Activated T-helper 1 cell treated with anti-CD3 and anti-CD28 coated beads, Interleukin-12 subunit alpha, Interleukin-12 subunit beta, Interleukin-2, Interleukin-4 antibody, amounts not matched to agents 30 ng/mL and 10 ng/mL and 1 ng/mL, durations not matched to agents 14 hours and 24 hours and 36 hours (primary cell): ENCODE results near the gene TLE7. TPM values are rescaled to one million over a fixed set of nuclear protein-coding genes. Genes with fewer than 3 reads are reported as not detected.

Experiments used
- DNase-seq: peaks from one replicate; pipeline ENCODE4 v3.0.0; 2021; ENCODE audit warnings: low spot score
- H3K27ac Mint-ChIP-seq: one replicate; pipeline ENCODE4 v1.8.0; 2021; ENCODE audit warnings: mild to moderate bottlenecking, mixed read lengths
- H3K27me3 Mint-ChIP-seq: one replicate; pipeline ENCODE4 v1.8.0; 2022; ENCODE audit warnings: mild to moderate bottlenecking, moderate library complexity, mixed read lengths; ENCODE audit not compliant: insufficient read depth
- H3K36me3 Mint-ChIP-seq: one replicate; pipeline ENCODE4 v1.8.0; 2021; ENCODE audit warnings: low read depth, mixed read lengths
- H3K4me1 Mint-ChIP-seq: one replicate; pipeline ENCODE4 v1.8.0; 2021; ENCODE audit warnings: low read depth, mixed read lengths
- H3K4me3 Mint-ChIP-seq: one replicate; pipeline ENCODE4 v1.8.0; 2021; ENCODE audit warnings: mild to moderate bottlenecking, moderate library complexity, mixed read lengths
- H3K9me3 Mint-ChIP-seq: one replicate; pipeline ENCODE4 v1.8.0; 2021; ENCODE audit warnings: mixed read lengths
- intact Hi-C: fragments of 100-400 bp; cut with micrococcal nuclease; formaldehyde crosslinking; loops from one replicate; pipeline ENCODE4 v1.15.1; 2024
- total RNA-seq: library from RNA; stranded (reverse); gene quantifications from 2 replicates; pipeline ENCODE4 v1.2.3, GENCODE V29; 2022

TLE7 gene
- total RNA-seq, 1 donor from 2014 or later: not detected

DNA sequence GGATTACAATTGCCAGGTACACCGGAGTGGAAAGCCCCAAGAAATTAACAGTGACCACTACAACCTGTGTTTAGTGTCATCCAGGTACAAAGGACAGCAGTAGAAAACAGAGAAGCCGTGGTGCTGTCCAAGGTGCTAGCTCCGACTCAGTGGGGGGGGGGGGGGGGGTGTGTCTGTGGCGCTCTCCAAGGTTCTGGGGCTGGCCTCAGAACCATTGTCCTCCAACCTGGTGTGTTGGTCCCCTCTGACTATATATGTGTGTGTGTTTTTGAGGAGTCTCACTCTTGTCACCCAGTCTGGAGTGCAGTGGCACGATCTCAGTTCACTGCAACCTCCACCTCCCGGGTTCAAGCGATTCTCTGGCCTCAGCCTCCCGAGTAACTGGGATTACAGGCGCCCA lies 26.0 kb upstream of the TLE7 start:
- no peaks in the 10 kb centered on the region for H3K36me3 Mint-ChIP-seq
- H3K4me3 Mint-ChIP-seq: no peak overlapping the region
- no peak for DNase-seq
- intact Hi-C loops: loop anchor here (1.0 to 10.0 kb wide), 5 partner anchors 16 to 1197 kb away; partner anchors contain the start of genes AP1G1, PHLPP2 and VAC14
- H3K9me3 Mint-ChIP-seq: no peaks in the 10 kb centered on the region
- no peak overlapping the region for H3K27ac Mint-ChIP-seq
- H3K4me1 Mint-ChIP-seq: peaks cover 5% of the 10 kb centered on the region
- peaks cover 1% of the 10 kb centered on the region for H3K27me3 Mint-ChIP-seq

DNA sequence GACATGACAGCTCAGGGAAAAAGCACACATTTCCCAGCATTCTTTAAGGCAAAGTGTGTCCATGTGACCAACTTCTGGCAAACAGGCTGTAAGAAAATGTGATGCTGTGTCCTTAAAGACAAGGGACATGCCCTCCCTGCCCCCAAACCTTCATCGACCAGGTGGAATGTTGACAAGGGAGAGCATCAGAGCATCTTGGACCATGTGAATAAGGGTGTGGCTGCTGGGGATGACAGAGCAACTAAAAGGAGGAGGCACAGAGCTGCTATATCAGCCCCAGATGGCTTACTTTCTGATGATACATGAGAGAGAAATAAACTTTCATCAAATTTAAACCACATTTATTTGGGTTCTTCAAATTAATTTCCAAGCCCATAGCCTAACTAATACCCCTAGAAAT lies 22.4 kb upstream of the TLE7 start:
- no peak for DNase-seq
- H3K9me3 Mint-ChIP-seq: no peaks in the 10 kb centered on the region
- H3K4me3 Mint-ChIP-seq: no peak overlapping the region
- no peak overlapping the region for H3K27ac Mint-ChIP-seq
- intact Hi-C loops: loop anchor here (10.0 kb wide), 4 partner anchors 261 to 1201 kb away; partner anchors contain the start of genes AP1G1, PHLPP2 and VAC14
- H3K27me3 Mint-ChIP-seq: peaks cover 1% of the 10 kb centered on the region
- H3K36me3 Mint-ChIP-seq: peaks cover 1% of the 10 kb centered on the region
- peaks cover 13% of the 10 kb centered on the region for H3K4me1 Mint-ChIP-seq

DNA sequence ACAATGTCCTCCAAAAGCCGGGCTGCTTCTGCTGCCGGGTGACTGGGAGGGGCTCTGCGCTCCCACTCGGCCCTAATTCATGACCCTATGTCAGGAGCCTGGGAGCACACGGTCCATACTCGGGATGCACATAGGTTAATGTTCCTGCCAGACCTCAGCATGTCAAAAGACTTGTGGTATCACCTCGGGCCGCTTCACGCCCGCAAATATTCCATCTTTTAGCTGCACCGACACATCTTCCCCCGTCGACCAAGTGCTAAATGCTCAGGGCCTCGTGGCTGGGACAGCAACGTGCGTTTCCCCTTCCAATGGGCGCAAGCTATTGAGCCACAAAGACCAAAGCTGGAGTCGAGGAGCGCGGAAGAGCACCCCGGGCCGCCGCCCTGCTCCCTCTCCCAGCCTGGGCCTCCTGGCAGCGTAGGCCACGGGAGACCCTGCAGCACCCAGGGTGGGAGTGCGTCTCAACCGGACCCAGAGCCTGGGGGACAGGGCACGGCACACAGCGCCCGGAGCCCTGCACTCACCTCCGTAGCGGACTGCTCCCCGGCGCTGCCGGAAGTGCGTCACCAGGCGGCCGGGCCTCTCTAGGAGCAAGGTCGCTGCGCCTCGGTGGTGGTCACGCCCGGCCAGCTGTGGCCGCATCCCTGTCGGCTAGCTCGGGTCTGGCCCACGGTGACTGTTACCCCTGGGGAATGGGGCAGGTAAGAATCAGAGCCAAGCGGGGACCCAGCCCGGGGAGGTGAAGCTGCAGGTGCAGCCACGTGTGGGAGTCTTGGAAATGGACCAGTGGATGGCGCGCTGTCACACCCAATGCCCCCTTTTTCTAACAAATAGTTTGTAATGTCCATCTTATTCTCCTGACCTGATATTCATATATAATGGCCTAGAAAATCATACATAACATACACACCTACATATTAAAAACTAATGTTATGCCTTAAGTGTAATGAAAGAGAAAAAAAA lies 20.1 kb upstream of the TLE7 start, which contains the start of gene ZNF23:
ZNF23 (minus strand) TSS at position 562 of the 963 bp plus-strand sequence. CDS start 5,451 bp downstream, outside the sequence.
- intact Hi-C loops: loop anchor here (1.0 to 10.0 kb wide), 7 partner anchors 22 to 1203 kb away; partner anchors contain the start of genes AP1G1, CMTR2, PHLPP2 and VAC14
- Mint-ChIP-seq H3K27me3 (peaks cover 1% of the 10 kb centered on the region), H3K9me3 (no peaks in the 10 kb centered on the region), H3K27ac (peak within 1 kb of the TSS; percentile 86), H3K4me1 (peaks cover 13% of the 10 kb centered on the region), H3K4me3 (peak within 1 kb of the TSS; percentile 86), H3K36me3 (peaks cover 1% of the 10 kb centered on the region)
- peak; percentile 71 for DNase-seq

DNA sequence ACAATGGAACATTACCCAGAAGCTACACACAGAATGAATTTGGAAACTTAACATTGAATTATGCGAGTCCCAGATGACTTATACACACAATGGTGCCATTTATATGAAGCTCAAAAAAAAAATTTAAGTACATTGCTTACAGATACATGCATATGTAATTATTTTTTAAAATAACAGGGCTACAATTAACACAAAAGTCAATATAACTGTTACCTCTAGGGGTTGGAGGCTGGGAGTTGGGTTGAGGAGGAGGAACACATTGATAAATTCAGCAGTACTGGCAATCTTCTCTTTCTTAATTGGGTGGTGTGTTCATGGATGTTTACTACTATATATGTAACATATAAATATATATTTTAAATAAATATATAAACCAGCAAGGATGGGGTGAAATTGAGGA lies 19.1 kb upstream of the TLE7 start:
- Mint-ChIP-seq H3K9me3 (no peaks in the 10 kb centered on the region), H3K4me3 (peak overlapping the region; percentile 86), H3K27ac (no peak overlapping the region)

DNA sequence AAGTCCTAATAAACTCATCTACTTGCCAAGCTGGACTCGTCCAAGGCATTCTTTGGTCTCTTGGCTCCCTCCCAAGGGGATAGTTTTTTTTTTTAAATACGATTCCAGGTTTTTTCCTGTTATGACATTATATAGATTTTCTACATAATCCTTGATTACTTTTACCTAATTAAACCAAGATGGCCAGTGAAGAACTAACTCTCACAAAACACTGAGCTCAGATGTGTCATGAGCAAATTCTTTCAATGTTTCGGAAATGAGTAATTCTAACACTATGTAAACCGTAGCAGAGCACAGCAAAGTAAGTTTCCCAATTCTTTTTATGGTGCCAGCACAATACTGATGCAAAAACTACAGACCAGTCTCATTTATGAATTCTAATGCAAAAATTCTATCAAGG lies 18.4 kb upstream of the TLE7 start:
- intact Hi-C loops: loop anchor here (10.0 kb wide), 4 partner anchors 265 to 1205 kb away; partner anchors contain the start of genes AP1G1, PHLPP2 and VAC14
- Mint-ChIP-seq H3K4me1 (peaks cover 13% of the 10 kb centered on the region), H3K36me3 (peaks cover 6% of the 10 kb centered on the region), H3K27me3 (peaks cover 1% of the 10 kb centered on the region), H3K27ac (no peak overlapping the region), H3K4me3 (peak overlapping the region; percentile 15), H3K9me3 (no peaks in the 10 kb centered on the region)
- DNase-seq: no peak

More for the DNA sequence above, 19.1 kb upstream of the TLE7 start:
- intact Hi-C loops: loop anchor here (10.0 kb wide), 4 partner anchors 264 to 1204 kb away; partner anchors contain the start of genes AP1G1, PHLPP2 and VAC14
- Mint-ChIP-seq H3K27me3 (peaks cover 1% of the 10 kb centered on the region), H3K36me3 (peaks cover 6% of the 10 kb centered on the region), H3K4me1 (peaks cover 13% of the 10 kb centered on the region)
- no peak for DNase-seq

DNA sequence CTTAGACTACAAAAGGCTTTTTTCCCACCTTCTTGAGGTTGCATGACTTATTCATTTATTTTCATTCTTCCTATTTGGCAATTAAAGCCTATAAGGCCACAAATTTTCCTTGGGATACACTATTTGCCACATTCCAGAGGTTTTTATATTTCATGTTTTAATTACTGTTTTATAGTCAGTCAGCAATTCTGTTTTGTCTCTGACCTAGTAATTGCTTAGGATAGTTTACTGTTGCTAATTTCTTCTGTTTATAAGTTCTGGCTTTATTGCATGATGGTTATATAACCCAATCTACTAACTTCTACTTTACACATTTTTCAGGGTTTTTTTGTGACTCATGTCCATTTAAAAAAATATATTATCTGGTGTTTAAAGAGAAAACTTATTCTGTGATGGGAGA lies 17.7 kb upstream of the TLE7 start:
- no peak overlapping the region for H3K4me3 Mint-ChIP-seq
- DNase-seq: no peak
- intact Hi-C loops: no loop called here
- H3K9me3 Mint-ChIP-seq: peaks cover 3% of the 10 kb centered on the region
- H3K27ac Mint-ChIP-seq: no peak overlapping the region
- H3K36me3 Mint-ChIP-seq: peaks cover 13% of the 10 kb centered on the region
- no peaks in the 10 kb centered on the region for H3K27me3 Mint-ChIP-seq
- peaks cover 13% of the 10 kb centered on the region for H3K4me1 Mint-ChIP-seq

DNA sequence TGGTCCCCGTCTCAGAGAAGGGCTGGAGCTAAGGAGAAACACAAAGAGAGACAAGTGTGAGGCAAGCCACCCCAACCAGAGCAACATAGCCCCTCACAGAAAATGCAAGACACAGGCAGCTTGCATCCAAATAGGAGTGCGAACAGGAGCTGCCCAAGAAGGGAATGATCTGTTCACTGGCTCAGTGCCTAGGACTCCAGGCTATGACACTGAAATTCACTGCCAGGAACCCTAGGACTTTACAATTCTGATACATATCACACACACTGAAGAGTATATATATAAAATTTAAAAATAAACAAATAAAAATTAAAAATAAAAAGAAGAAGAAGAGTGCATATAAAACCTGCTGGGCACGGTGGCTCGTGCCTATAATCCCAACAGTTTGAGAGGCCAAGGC lies 14.9 kb upstream of the TLE7 start:
- intact Hi-C loops: no loop called here
- Mint-ChIP-seq H3K4me1 (no peaks in the 10 kb centered on the region), H3K9me3 (peaks cover 21% of the 10 kb centered on the region), H3K4me3 (no peak overlapping the region), H3K27ac (no peak overlapping the region), H3K36me3 (peaks cover 33% of the 10 kb centered on the region), H3K27me3 (no peaks in the 10 kb centered on the region)
- DNase-seq: no peak

DNA sequence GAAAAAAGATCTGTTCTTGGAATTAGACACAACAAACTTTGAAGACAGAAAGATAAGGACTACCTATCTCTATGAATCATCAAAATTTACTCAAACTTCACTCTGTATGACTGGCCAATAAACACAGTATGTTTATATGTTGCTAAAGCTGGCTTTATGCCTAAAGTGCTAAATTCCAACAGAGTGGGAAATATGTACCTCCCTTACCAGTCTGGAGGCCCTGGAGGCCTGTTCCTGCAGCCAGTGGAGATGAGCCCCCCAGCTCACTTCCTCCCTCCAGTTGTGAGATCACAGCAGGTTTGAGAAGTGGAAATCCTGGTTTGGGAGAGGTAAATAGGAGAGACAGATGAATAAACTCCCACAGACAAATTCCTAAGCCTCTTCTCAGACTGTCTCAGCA lies 11.2 kb upstream of the TLE7 start:
- no peak overlapping the region for H3K4me3 Mint-ChIP-seq
- DNase-seq: no peak
- H3K27ac Mint-ChIP-seq: no peak overlapping the region
- peaks cover 52% of the 10 kb centered on the region for H3K9me3 Mint-ChIP-seq
- no peaks in the 10 kb centered on the region for H3K27me3 Mint-ChIP-seq
- peaks cover 55% of the 10 kb centered on the region for H3K36me3 Mint-ChIP-seq
- intact Hi-C loops: no loop called here
- no peaks in the 10 kb centered on the region for H3K4me1 Mint-ChIP-seq

DNA sequence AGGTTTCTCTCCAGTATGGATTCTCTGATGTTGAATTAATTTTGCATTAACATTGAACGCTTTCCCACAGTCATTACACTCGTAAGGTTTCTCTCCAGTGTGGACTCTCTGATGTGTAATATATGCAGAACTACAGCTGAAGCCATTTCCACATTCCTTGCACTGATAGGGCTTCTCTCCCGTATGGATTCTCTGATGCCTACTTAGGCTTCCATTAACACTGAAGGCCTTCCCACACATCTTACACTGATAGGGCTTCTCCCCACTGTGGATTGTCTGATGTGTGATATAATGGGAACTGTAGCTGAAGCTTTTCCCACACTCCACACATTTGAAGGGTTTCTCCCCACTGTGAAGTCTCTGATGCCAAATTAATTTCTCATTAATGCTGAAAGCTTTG lies 7.2 kb upstream of the TLE7 start:
- H3K27ac Mint-ChIP-seq: no peak overlapping the region
- peaks cover 39% of the 10 kb centered on the region for H3K36me3 Mint-ChIP-seq
- H3K4me1 Mint-ChIP-seq: no peaks in the 10 kb centered on the region
- H3K4me3 Mint-ChIP-seq: no peak overlapping the region
- intact Hi-C loops: no loop called here
- H3K9me3 Mint-ChIP-seq: peaks cover 69% of the 10 kb centered on the region
- DNase-seq: no peak
- no peaks in the 10 kb centered on the region for H3K27me3 Mint-ChIP-seq

DNA sequence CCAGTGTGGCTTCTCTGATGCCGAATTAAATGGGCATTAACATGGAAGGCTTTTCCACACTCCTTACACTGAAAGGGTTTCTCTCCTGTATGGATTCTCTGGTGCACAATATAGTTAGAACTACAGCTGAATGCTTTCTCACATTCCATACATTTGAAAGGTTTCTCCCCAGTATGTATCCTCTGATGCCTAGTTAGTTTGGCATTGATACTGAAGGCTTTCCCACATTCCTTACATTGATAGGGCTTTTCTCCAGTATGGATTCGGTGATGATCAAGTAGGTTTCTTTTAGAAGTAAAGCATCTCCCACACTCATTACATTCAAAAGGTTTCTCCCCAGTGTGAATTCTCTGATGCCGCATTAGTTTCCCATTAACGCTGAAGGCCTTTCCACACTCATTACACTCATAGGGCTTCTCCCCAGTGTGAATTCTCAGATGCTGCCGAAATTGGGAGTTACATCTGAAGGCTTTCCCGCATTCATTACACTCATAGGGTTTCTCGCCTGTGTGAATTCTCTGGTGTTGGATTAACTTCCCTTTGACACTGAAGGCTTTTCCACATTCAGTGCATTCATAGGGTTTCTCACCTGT lies 6.5 kb upstream of the TLE7 start:
- Mint-ChIP-seq H3K9me3 (peaks cover 71% of the 10 kb centered on the region), H3K27me3 (no peaks in the 10 kb centered on the region), H3K4me3 (no peak overlapping the region), H3K4me1 (no peaks in the 10 kb centered on the region), H3K27ac (no peak overlapping the region), H3K36me3 (peaks cover 36% of the 10 kb centered on the region)
- DNase-seq: no peak
- intact Hi-C loops: no loop called here

DNA sequence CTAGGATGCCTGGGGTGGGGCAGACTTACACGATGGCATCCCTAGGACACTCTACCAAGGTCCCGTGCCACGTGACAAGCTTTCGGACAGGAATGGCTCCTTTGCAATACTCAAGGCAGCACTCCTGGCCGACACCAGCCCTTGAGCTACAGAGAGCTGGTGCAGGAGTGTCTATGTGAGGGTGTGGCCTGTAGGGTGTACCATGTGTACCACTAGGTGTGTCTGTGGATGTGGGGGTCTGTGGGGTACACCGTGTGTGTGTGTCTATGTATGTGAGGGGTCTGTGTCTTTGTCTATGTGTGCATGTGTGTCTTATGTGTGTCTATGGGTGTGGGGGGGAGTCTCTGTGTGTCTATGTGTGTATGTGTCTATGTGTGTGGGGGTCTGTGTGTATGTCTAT lies 1.9 kb upstream of the TLE7 start:
- intact Hi-C loops: no loop called here
- no peaks in the 10 kb centered on the region for H3K27me3 Mint-ChIP-seq
- no peak overlapping the region for H3K27ac Mint-ChIP-seq
- DNase-seq: no peak
- H3K36me3 Mint-ChIP-seq: peaks cover 3% of the 10 kb centered on the region
- peaks cover 32% of the 10 kb centered on the region for H3K9me3 Mint-ChIP-seq
- no peak overlapping the region for H3K4me3 Mint-ChIP-seq
- no peaks in the 10 kb centered on the region for H3K4me1 Mint-ChIP-seq

DNA sequence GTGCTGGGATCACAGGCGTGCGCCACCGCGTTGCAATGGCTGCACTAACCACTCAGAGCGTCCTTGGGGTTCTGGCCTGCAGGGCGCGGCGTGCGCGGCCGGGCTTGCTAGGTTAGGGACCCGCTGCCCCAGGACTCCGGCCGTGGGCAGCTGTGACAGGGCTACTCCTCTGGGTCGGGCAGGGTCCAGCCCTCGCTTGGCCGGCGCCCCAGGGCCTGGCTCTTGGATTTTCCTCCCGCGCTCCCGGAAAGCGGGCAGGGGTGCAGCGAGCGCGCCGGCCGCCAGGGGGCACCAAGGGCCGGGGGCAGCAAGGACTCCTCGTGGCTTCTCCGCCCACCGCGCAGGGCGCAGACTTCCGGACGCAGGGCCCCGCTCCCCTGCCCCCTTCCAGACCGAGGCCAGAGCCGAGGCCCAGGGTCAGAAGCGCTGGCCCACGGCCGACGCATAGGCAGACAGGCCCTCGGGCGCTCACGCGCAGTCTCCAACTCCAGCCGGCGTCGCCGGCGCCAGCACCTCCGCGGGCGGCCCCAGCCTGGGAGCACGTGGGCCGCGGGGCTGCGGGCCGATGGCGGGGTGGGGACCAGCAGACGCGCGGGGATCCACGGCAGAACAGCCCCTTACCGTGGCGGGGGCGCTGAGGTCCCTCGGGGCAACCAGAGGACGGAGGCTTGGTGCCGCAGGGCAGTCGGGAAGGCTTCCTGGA lies 355 bp downstream of the TLE7 start:
- Mint-ChIP-seq H3K36me3 (no peaks in the 10 kb centered on the region), H3K27me3 (peaks cover 2% of the 10 kb centered on the region), H3K9me3 (peaks cover 19% of the 10 kb centered on the region)

More for the DNA sequence above, 355 bp downstream of the TLE7 start:
- Mint-ChIP-seq H3K4me1 (no peaks in the 10 kb centered on the region), H3K27ac (no peak overlapping the region), H3K4me3 (no peak overlapping the region)
- intact Hi-C loops: no loop called here
- DNase-seq: no peak
